Measurements from ENCODE around the gene HOMEZ. TPM values are rescaled to one million over a fixed set of nuclear protein-coding genes. Genes with fewer than 3 reads are reported as not detected.

HOMEZ gene
- total and polyA plus RNA-seq, 10 of the 15 experiments (the other 5 are each of a cell fraction or from before 2014, with no cell fraction given): 2.6 to 19.3 (median 13.0) TPM

GRCh38 chr14:23285530-23286019 is 357 bp downstream of the HOMEZ start:
- no TSS peak for BruUV-seq (replicated peaks)
- in situ Hi-C loops (cut with MboI) (no loop called here), intact Hi-C loops (cut with micrococcal nuclease; ENCODE audit: unreplicated experiment) (loop anchor here (1.0 kb wide), 1 partner anchor 9 kb away; no protein-coding TSS in a partner anchor)
- peak overlapping the region; percentile 85; the same call in 1 of the 2 replicates for H3K4me2 ChIP-seq (ENCODE audit: control insufficient read depth, insufficient read depth)
- ATAC-seq (peak; percentile 61), DNase-seq (ENCODE audit: low read depth, low spot score) (no peak), FAIRE-seq (no peak)
- no peaks in the 10 kb centered on the region for H3K9me3 ChIP-seq (replicated peaks; ENCODE audit: control insufficient read depth, insufficient read depth, low read length)
- peaks cover 6% of the 10 kb centered on the region; the same call in 1 of the 2 replicates for H3K4me1 ChIP-seq (ENCODE audit: control insufficient read depth, insufficient read depth, low read length)
- peak overlapping the region; percentile 68 for H3K9ac ChIP-seq (ENCODE audit: control insufficient read depth, insufficient read depth, low read length)
- whole genome bisulfite sequencing (ENCODE audit: insufficient coverage, insufficient replicate concordance, low lambda C conversion rate, missing lambda C conversion rate): 1% methylated on average over 17 of the region's 22 CpGs
- no peaks in the 10 kb centered on the region for H4K20me1 ChIP-seq (ENCODE audit: control insufficient read depth, insufficient read depth)
- SMC1A ChIA-PET (ENCODE audit: uncharacterized antibody, unreplicated experiment): interaction anchor here (1.5 to 2.4 kb wide), 2 partner anchors 14 to 94 kb away, joined by 4 to 34 read pairs; partner anchors contain the start of gene PPP1R3E
- no peaks in the 10 kb centered on the region for H3K27me3 ChIP-seq (replicated peaks in 1 of 2; ENCODE audit: control insufficient read depth in 2 of 2, insufficient read depth in 2 of 2, low read length in 1 of 2)
- peak overlapping the region; percentile 84 for H3K4me3 ChIP-seq
- POLR2A ChIA-PET: interaction anchor here (0.5 to 4.6 kb wide), 8 partner anchors 9 to 193 kb away, joined by 3 to 40 read pairs (median 6); partner anchors contain the start of genes BCL2L2, PABPN1 and PPP1R3E
- CTCF ChIA-PET: interaction anchor here (1.2 to 3.8 kb wide), 8 partner anchors 11 to 217 kb away, joined by 5 to 36 read pairs (median 12); partner anchors contain the start of genes PABPN1 and PPP1R3E
- RAD21 ChIA-PET (ENCODE audit: unreplicated experiment): interaction anchor here (0.6 to 3.7 kb wide), 5 partner anchors 16 to 235 kb away, joined by 3 to 26 read pairs (median 4); partner anchors contain the start of genes ACIN1, C14orf119, PABPN1 and PPP1R3E
- H3K36me3 ChIP-seq (ENCODE audit: control insufficient read depth in 2 of 2, insufficient read depth in 2 of 2, low read length in 1 of 2): peaks cover 0 to 3% of the 10 kb centered on the region in 2 experiments; a peak in 1 of 4 replicates
- H2AFZ ChIP-seq (ENCODE audit: control insufficient read depth, low read depth, low read length): peak overlapping the region; percentile 82
- H3K27ac ChIP-seq (ENCODE audit: control insufficient read depth, insufficient read depth): peak overlapping the region; percentile 84
- peaks cover 26% of the 10 kb centered on the region for H3K79me2 ChIP-seq (ENCODE audit: control insufficient read depth, insufficient read depth, low read length)
- no peak for TF ChIP-seq ATF3 (IDR thresholded peaks at IDR 0.05; ENCODE audit: borderline replicate concordance, extremely low read depth, low read depth, low read length)
- peak; percentile 35; the same call in 1 of the 2 replicates for TF ChIP-seq SPI1 (IDR thresholded peaks at IDR 0.05; ENCODE audit: borderline replicate concordance, insufficient read depth, low read depth, low read length)
- TF ChIP-seq HDAC6 (IDR thresholded peaks at IDR 0.05; ENCODE audit: unreplicated experiment): no peak
- 0 out of 2 replicates have a peak, but pooled peaks have one; percentile 10 for TF ChIP-seq POLR2AphosphoS5 (IDR thresholded peaks at IDR 0.05; ENCODE audit: low read length)
- TF ChIP-seq TBL1XR1 (IDR thresholded peaks at IDR 0.05; ENCODE audit: low read depth, low read length): no peak
- 0 out of 2 replicates have a peak, but pooled peaks have one; percentile 24 for TF ChIP-seq ESRRA (IDR thresholded peaks at IDR 0.05; ENCODE audit: low read length)
- TF ChIP-seq HCFC1 (IDR thresholded peaks at IDR 0.05; ENCODE audit: low read length): no peak
- no peak for TF ChIP-seq CREB1 (IDR thresholded peaks at IDR 0.05; ENCODE audit: low read depth)
- no peak for TF ChIP-seq RUNX3 (IDR thresholded peaks at IDR 0.05; ENCODE audit: low read length)
- no peak for TF ChIP-seq NKRF (conservative IDR thresholded peaks at IDR 0.05)
- no peak for TF ChIP-seq JUND (IDR thresholded peaks at IDR 0.05; ENCODE audit: low read depth, low read length)
- no peak for TF ChIP-seq PRDM15 (CRISPR knock-in tag; IDR thresholded peaks at IDR 0.05)
- TF ChIP-seq NBN (IDR thresholded peaks at IDR 0.05): 0 out of 2 replicates have a peak, but pooled peaks have one; percentile 19
- no peak for TF ChIP-seq EGR1 (IDR thresholded peaks at IDR 0.05; ENCODE audit: borderline replicate concordance in 1 of 2, low read depth in 2 of 2, low read length in 2 of 2)
- TF ChIP-seq ZSCAN29 (IDR thresholded peaks at IDR 0.05): no peak
- TF ChIP-seq USF2 (IDR thresholded peaks at IDR 0.05; ENCODE audit: borderline replicate concordance, low read depth, low read length): no peak
- TF ChIP-seq PAX8 (IDR thresholded peaks at IDR 0.05): no peak

All from GM12878 (cell line).